CD14-positive monocyte (primary cell): ENCODE data around the gene GRWD1. TPM values are rescaled to one million over a fixed set of nuclear protein-coding genes. Genes with fewer than 3 reads are reported as not detected.
A peak's percentile ranks its signal among the peaks of the same experiment; 100 is the strongest.

Experiments
- DNase-seq, 3 donors: peaks; one replicate each; pipeline ENCODE4 v3.0.0-alpha.2; 2011 to 2022
- H2AFZ ChIP-seq: 2 replicates; pipeline ENCODE4 v1.6.0; 2012; ENCODE audit warnings: mild to moderate bottlenecking, low read depth, low read length, inconsistent platforms; ENCODE audit not compliant: insufficient read depth, poor library complexity, severe bottlenecking
- H3K27ac ChIP-seq, 2 donors: 1 replicate in 1 of 2; 2 replicates in 1 of 2; pipeline ENCODE4 v1.5.1; 2012 to 2013; ENCODE audit warnings: low read length in 2 of 2, control low read depth in 1 of 2, inconsistent platforms in 1 of 2, low read depth in 1 of 2, mild to moderate bottlenecking in 1 of 2
- H3K27me3 ChIP-seq, 2 donors: one replicate each; pipeline versions ENCODE4 v1.6.0 to v1.6.1; 2011 to 2013; ENCODE audit warnings: low read length in 2 of 2; ENCODE audit not compliant: control insufficient read depth in 2 of 2, insufficient read depth in 2 of 2
- H3K36me3 ChIP-seq, 2 donors: replicated peaks in 1 of 2; 1 replicate in 1 of 2; 2 replicates in 1 of 2; pipeline versions ENCODE4 v1.5.1 to v1.6.1; 2012 to 2013; ENCODE audit warnings: low read length in 2 of 2, control low read depth in 1 of 2, inconsistent platforms in 1 of 2, mild to moderate bottlenecking in 1 of 2; ENCODE audit not compliant: insufficient read depth in 2 of 2, control insufficient read depth in 1 of 2
- H3K4me1 ChIP-seq, 2 donors: 1 replicate in 1 of 2; 2 replicates in 1 of 2; pipeline versions ENCODE4 v1.5.1 to v1.6.1; 2012 to 2013; ENCODE audit warnings: low read length in 2 of 2, control low read depth in 1 of 2, inconsistent platforms in 1 of 2, mild to moderate bottlenecking in 1 of 2, moderate library complexity in 1 of 2; ENCODE audit not compliant: insufficient read depth in 2 of 2, control insufficient read depth in 1 of 2
- H3K4me2 ChIP-seq: replicated peaks from 2 replicates; pipeline ENCODE3; 2012; ENCODE audit warnings: low read length, moderate library complexity, mild to moderate bottlenecking; ENCODE audit not compliant: poor library complexity, severe bottlenecking; ENCODE audit errors: extremely low read depth
- H3K4me3 ChIP-seq, 3 experiments: fragments of 200-600 bp in 1 of 3; sonication (generic) in 1 of 3; replicated peaks in 1 of 3; 1 replicate in 2 of 3; 2 replicates in 1 of 3; pipeline ENCODE4 v1.5.1; 2011 to 2013; ENCODE audit warnings: low read length in 3 of 3, mild to moderate bottlenecking in 3 of 3, control low read depth in 2 of 3, low read depth in 2 of 3, inconsistent platforms in 1 of 3, moderate library complexity in 1 of 3
- H3K79me2 ChIP-seq: 2 replicates; pipeline ENCODE4 v1.6.0; 2012; ENCODE audit warnings: mild to moderate bottlenecking, control low read depth, inconsistent platforms, low read length, moderate library complexity; ENCODE audit not compliant: insufficient read depth
- H3K9ac ChIP-seq: 2 replicates; pipeline ENCODE4 v1.6.0; 2017; ENCODE audit warnings: low read length, mild to moderate bottlenecking; ENCODE audit not compliant: insufficient read depth, poor library complexity, severe bottlenecking
- H3K9me3 ChIP-seq, 2 donors: replicated peaks in 1 of 2; 1 replicate in 1 of 2; 2 replicates in 1 of 2; pipeline versions ENCODE4 v1.5.1 to v1.6.1; 2012 to 2013; ENCODE audit warnings: low read length in 2 of 2, control low read depth in 1 of 2; ENCODE audit not compliant: control insufficient read depth in 1 of 2, insufficient read depth in 1 of 2
- H4K20me1 ChIP-seq: 2 replicates; pipeline ENCODE4 v1.6.0; 2012; ENCODE audit warnings: mild to moderate bottlenecking, low read length, control low read depth, moderate library complexity; ENCODE audit not compliant: insufficient read depth
- H3K27ac Mint-ChIP-seq, 7 donors: one replicate each; pipeline ENCODE4 v1.8.0; 2020; ENCODE audit warnings: mild to moderate bottlenecking in 7 of 7, mixed read lengths in 7 of 7, moderate library complexity in 6 of 7, inconsistent platforms in 2 of 7
- H3K27me3 Mint-ChIP-seq, 3 donors: one replicate each; pipeline ENCODE4 v1.8.0; 2021 to 2022; ENCODE audit warnings: low read depth in 3 of 3, mild to moderate bottlenecking in 3 of 3, mixed read lengths in 3 of 3, moderate library complexity in 3 of 3, inconsistent platforms in 1 of 3
- H3K36me3 Mint-ChIP-seq, 2 donors: one replicate each; pipeline ENCODE4 v1.8.0; 2020; ENCODE audit warnings: mixed read lengths in 2 of 2, inconsistent platforms in 1 of 2, mild to moderate bottlenecking in 1 of 2
- H3K4me1 Mint-ChIP-seq: one replicate; pipeline ENCODE4 v1.8.0; 2020; ENCODE audit warnings: mild to moderate bottlenecking, mixed read lengths
- H3K4me3 Mint-ChIP-seq, 2 donors: one replicate each; pipeline ENCODE4 v1.8.0; 2020; ENCODE audit warnings: mild to moderate bottlenecking in 2 of 2, mixed read lengths in 2 of 2, moderate library complexity in 1 of 2
- H3K9me3 Mint-ChIP-seq, 7 donors: one replicate each; pipeline ENCODE4 v1.8.0; 2020 to 2022; ENCODE audit warnings: mixed read lengths in 7 of 7, mild to moderate bottlenecking in 6 of 7, moderate library complexity in 6 of 7, inconsistent platforms in 2 of 7
- WGBS: methylation state at CpG from one replicate; pipeline ENCODE4 v1.1.5; 2013; ENCODE audit warnings: missing lambda C conversion rate; ENCODE audit not compliant: insufficient coverage; 5-methylcytosine and 5-hydroxymethylcytosine counted together
- intact Hi-C, 2 donors: fragments of 100-400 bp; cut with micrococcal nuclease; formaldehyde crosslinking; loops; one replicate each; pipeline versions ENCODE4 v1.15.0 to v1.15.1; 2023
- polyA plus RNA-seq, 3 donors: library from polyadenylated mRNA; depleted of rRNA in 1 of 3; unstranded in 2 of 3; stranded (reverse) in 1 of 3; fragments of 300-500 nt in 2 of 3; fragments of >200 nt in 1 of 3; fragmentation: Illumina TruSeq in 2 of 3; gene quantifications; 1 replicate in 2 of 3; 2 replicates in 1 of 3; pipeline ENCODE4 v1.2.3, GENCODE V29; 2012 to 2021
- TF ChIP-seq, protein P1 (sequence below): fragments of 200-600 bp; IDR thresholded peaks from one replicate; pipeline ENCODE4 v1.8.0; 2022; ENCODE audit warnings: antibody characterized with exemption, mild to moderate bottlenecking

GRWD1 gene
- polyA plus RNA-seq, 3 donors: 3.7 to 13.9 (median 10.0) TPM

GRCh38 chr19:48446579-48446978 is 796 bp downstream of the GRWD1 start:
- Histone ChIP-seq H3K9me3 (peaks cover 0 to 18% of the 10 kb centered on the region in 2 donors), H3K4me2 (peak overlapping the region; percentile 93), H3K4me1 (peaks cover 25 to 32% of the 10 kb centered on the region in 2 donors), H3K36me3 (peaks cover 36 to 44% of the 10 kb centered on the region in 2 donors), H3K27ac (peak overlapping the region; percentile 82 to 91), H4K20me1 (no peaks in the 10 kb centered on the region), H2AFZ (peak overlapping the region; percentile 100), H3K4me3 (peak overlapping the region; percentile 77 to 99 (median 95)), H3K79me2 (peaks cover 6% of the 10 kb centered on the region), H3K9ac (peak overlapping the region; percentile 77), H3K27me3 (peaks cover 24 to 25% of the 10 kb centered on the region in 2 donors)
- no peak for DNase-seq
- Mint-ChIP-seq H3K4me1 (peaks cover 23% of the 10 kb centered on the region), H3K27ac (peak overlapping the region in 4 of 7 donors; percentile 95 to 99 (median 99)), H3K36me3 (peaks cover 49 to 61% of the 10 kb centered on the region in 2 donors), H3K4me3 (peak overlapping the region; percentile 86 to 92), H3K27me3 (peaks cover 19 to 28% (median 25%) of the 10 kb centered on the region in 3 donors), H3K9me3 (peaks cover 0 to 16% (median 13%) of the 10 kb centered on the region in 7 donors)
- TF ChIP-seq, protein P1, sequence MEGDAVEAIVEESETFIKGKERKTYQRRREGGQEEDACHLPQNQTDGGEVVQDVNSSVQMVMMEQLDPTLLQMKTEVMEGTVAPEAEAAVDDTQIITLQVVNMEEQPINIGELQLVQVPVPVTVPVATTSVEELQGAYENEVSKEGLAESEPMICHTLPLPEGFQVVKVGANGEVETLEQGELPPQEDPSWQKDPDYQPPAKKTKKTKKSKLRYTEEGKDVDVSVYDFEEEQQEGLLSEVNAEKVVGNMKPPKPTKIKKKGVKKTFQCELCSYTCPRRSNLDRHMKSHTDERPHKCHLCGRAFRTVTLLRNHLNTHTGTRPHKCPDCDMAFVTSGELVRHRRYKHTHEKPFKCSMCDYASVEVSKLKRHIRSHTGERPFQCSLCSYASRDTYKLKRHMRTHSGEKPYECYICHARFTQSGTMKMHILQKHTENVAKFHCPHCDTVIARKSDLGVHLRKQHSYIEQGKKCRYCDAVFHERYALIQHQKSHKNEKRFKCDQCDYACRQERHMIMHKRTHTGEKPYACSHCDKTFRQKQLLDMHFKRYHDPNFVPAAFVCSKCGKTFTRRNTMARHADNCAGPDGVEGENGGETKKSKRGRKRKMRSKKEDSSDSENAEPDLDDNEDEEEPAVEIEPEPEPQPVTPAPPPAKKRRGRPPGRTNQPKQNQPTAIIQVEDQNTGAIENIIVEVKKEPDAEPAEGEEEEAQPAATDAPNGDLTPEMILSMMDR: no peak
- intact Hi-C loops: loop anchor here in 1 of 2 donors (10.0 kb wide), 1 partner anchor 52 kb away; the partner anchor contains the start of genes GRIN2D and KDELR1
- 80% methylated on average over 1 of the region's 7 CpGs for WGBS

GRCh38 chr19:48448563-48448962 is 2.8 kb downstream of the GRWD1 start:
- H3K4me3 ChIP-seq: no peak overlapping the region
- no peaks in the 10 kb centered on the region for H4K20me1 ChIP-seq
- H3K27ac Mint-ChIP-seq: peak overlapping the region in 1 of 7 donors; percentile 12
- whole genome bisulfite sequencing: 98% methylated on average over 4 of the region's 4 CpGs
- intact Hi-C loops: loop anchor here in 1 of 2 donors (10.0 kb wide), 1 partner anchor 54 kb away; the partner anchor contains the start of genes GRIN2D and KDELR1
- TF ChIP-seq, protein P1: no peak
- peaks cover 0 to 12% of the 10 kb centered on the region in 2 donors for H3K9me3 ChIP-seq
- H3K4me1 ChIP-seq: peaks cover 25 to 32% of the 10 kb centered on the region in 2 donors
- H3K4me2 ChIP-seq: no peak overlapping the region
- no peak for DNase-seq
- no peak overlapping the region for H3K4me3 Mint-ChIP-seq
- peaks cover 59 to 73% of the 10 kb centered on the region in 2 donors for H3K36me3 Mint-ChIP-seq
- peaks cover 22% of the 10 kb centered on the region for H3K4me1 Mint-ChIP-seq
- H3K27me3 Mint-ChIP-seq: peaks cover 12 to 16% (median 15%) of the 10 kb centered on the region in 3 donors
- peaks cover 0 to 9% (median 7%) of the 10 kb centered on the region in 7 donors for H3K9me3 Mint-ChIP-seq
- no peak overlapping the region for H2AFZ ChIP-seq
- H3K27me3 ChIP-seq: peaks cover 17% of the 10 kb centered on the region in 2 donors
- H3K36me3 ChIP-seq: peaks cover 52 to 63% of the 10 kb centered on the region in 2 donors
- no peak overlapping the region for H3K27ac ChIP-seq
- peaks cover 6% of the 10 kb centered on the region for H3K79me2 ChIP-seq
- no peak overlapping the region for H3K9ac ChIP-seq
